HEK293T (cell line): ENCODE data around the gene NTNG2.

Experiments used
- CTCF ChIA-PET: fragments of 350-600 bp; formaldehyde crosslinking; extraction: SDS; loops from one replicate; lab custom pipeline; 2021; ENCODE audit warnings: antibody characterized with exemption, inconsistent platforms; lab: Yijun Ruan, JAX
- POLR2A ChIA-PET: fragments of 350-600 bp; formaldehyde crosslinking; extraction: SDS; loops from one replicate; lab custom pipeline; 2020; ENCODE audit warnings: antibody characterized with exemption, inconsistent platforms; lab: Yijun Ruan, JAX
- DNase-seq: peaks from one replicate; pipeline ENCODE4 v3.0.0; 2012; ENCODE audit warnings: mixed read lengths; ENCODE audit errors: extremely low spot score
- ARNT ChIP-seq: fragments of 450-650 bp; IDR thresholded peaks from 2 replicates; pipeline ENCODE4 v1.6.1; 2017; ENCODE audit warnings: mild to moderate bottlenecking
- BHLHE40 ChIP-seq: fragments of 450-650 bp; IDR thresholded peaks from 2 replicates; pipeline ENCODE4 v1.6.1; 2016; ENCODE audit warnings: mild to moderate bottlenecking, moderate library complexity, borderline replicate concordance
- CTBP1 ChIP-seq: fragments of 450-650 bp; IDR thresholded peaks from 2 replicates; pipeline ENCODE4 v1.6.1; 2016; ENCODE audit warnings: borderline replicate concordance
- ELF4 ChIP-seq: fragments of 450-650 bp; IDR thresholded peaks from 2 replicates; pipeline ENCODE4 v1.6.1; 2017; ENCODE audit warnings: antibody characterized with exemption
- FOXA1 ChIP-seq: fragments of 450-650 bp; IDR thresholded peaks from 2 replicates; pipeline ENCODE4 v1.6.1; 2016; ENCODE audit warnings: mild to moderate bottlenecking
- FOXK2 ChIP-seq: fragments of 450-650 bp; IDR thresholded peaks from 2 replicates; pipeline ENCODE4 v1.6.1; 2016; ENCODE audit warnings: mild to moderate bottlenecking
- FOXM1 ChIP-seq: fragments of 450-650 bp; IDR thresholded peaks from 2 replicates; pipeline ENCODE4 v1.6.1; 2017; ENCODE audit warnings: mild to moderate bottlenecking, borderline replicate concordance
- HDGF ChIP-seq: fragments of 450-650 bp; IDR thresholded peaks from 2 replicates; pipeline ENCODE4 v1.6.1; 2017; ENCODE audit warnings: antibody characterized with exemption, borderline replicate concordance
- L3MBTL2 ChIP-seq: fragments of 450-650 bp; conservative IDR thresholded peaks from 2 replicates; pipeline ENCODE4 v1.6.1; 2016; ENCODE audit warnings: mild to moderate bottlenecking
- LEF1 ChIP-seq: fragments of 450-650 bp; IDR thresholded peaks from 2 replicates; pipeline ENCODE4 v1.6.1; 2017; ENCODE audit warnings: mild to moderate bottlenecking, borderline replicate concordance
- NFRKB ChIP-seq: fragments of 450-650 bp; IDR thresholded peaks from 2 replicates; pipeline ENCODE4 v1.6.1; 2016; ENCODE audit warnings: mild to moderate bottlenecking, moderate library complexity
- SP1 ChIP-seq: fragments of 450-650 bp; IDR thresholded peaks from 2 replicates; pipeline ENCODE4 v1.6.1; 2017
- SUZ12 ChIP-seq: fragments of 450-650 bp; IDR thresholded peaks from 2 replicates; pipeline ENCODE4 v1.6.1; 2016; ENCODE audit warnings: mild to moderate bottlenecking
- TARDBP ChIP-seq: fragments of 450-650 bp; IDR thresholded peaks from 2 replicates; pipeline ENCODE4 v1.6.1; 2016
- ZNF384 ChIP-seq: fragments of 450-650 bp; IDR thresholded peaks from 2 replicates; pipeline ENCODE4 v1.6.1; 2016
- TF ChIP-seq, protein P1 (sequence below): fragments of 450-650 bp; IDR thresholded peaks from 2 replicates; pipeline ENCODE4 v1.6.1; 2016

NTNG2 gene

GRCh38 chr9:132249690-132250089 lies 87.8 kb downstream of the NTNG2 start:
- TF ChIP-seq SP1 (no peak), LEF1 (no peak), HDGF (no peak), ZNF384 (no peak), L3MBTL2 (no peak), ARNT (no peak), BHLHE40 (no peak), SUZ12 (no peak), NFRKB (no peak), ELF4 (no peak), FOXA1 (no peak), FOXK2 (no peak)
- TF ChIP-seq, protein P1, sequence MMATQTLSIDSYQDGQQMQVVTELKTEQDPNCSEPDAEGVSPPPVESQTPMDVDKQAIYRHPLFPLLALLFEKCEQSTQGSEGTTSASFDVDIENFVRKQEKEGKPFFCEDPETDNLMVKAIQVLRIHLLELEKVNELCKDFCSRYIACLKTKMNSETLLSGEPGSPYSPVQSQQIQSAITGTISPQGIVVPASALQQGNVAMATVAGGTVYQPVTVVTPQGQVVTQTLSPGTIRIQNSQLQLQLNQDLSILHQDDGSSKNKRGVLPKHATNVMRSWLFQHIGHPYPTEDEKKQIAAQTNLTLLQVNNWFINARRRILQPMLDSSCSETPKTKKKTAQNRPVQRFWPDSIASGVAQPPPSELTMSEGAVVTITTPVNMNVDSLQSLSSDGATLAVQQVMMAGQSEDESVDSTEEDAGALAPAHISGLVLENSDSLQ = no peak
- ChIA-PET POLR2A (no interaction called here), CTCF (no interaction called here)
- DNase-seq = no peak

GRCh38 chr9:132250324-132251262 lies 88.7 kb downstream of the NTNG2 start:
- POLR2A ChIA-PET = no interaction called here
- TF ChIP-seq L3MBTL2 = no peak
- no peak for TF ChIP-seq ZNF384
- no peak for TF ChIP-seq BHLHE40
- no peak for TF ChIP-seq FOXA1
- TF ChIP-seq, protein P1 = no peak
- TF ChIP-seq HDGF = no peak
- TF ChIP-seq ARNT = no peak
- no peak for TF ChIP-seq FOXM1
- TF ChIP-seq ELF4 = no peak
- no peak for TF ChIP-seq SUZ12
- no peak for TF ChIP-seq LEF1
- no peak for TF ChIP-seq SP1
- TF ChIP-seq TARDBP = no peak
- no peak for TF ChIP-seq FOXK2
- TF ChIP-seq NFRKB = no peak
- CTCF ChIA-PET = no interaction called here
- no peak for DNase-seq

GRCh38 chr9:132260846-132261245 lies 99.0 kb downstream of the NTNG2 start:
- DNase-seq = no peak
- POLR2A ChIA-PET = no interaction called here
- CTCF ChIA-PET = interaction anchor here (0.5 kb wide), 1 partner anchor 662 kb away, joined by 3 read pairs; no protein-coding TSS in a partner anchor
- TF ChIP-seq FOXK2 = no peak
- no peak for TF ChIP-seq FOXM1
- no peak for TF ChIP-seq BHLHE40
- TF ChIP-seq ARNT = no peak
- TF ChIP-seq CTBP1 = no peak
- TF ChIP-seq TARDBP = no peak
- no peak for TF ChIP-seq NFRKB
- no peak for TF ChIP-seq SUZ12
- TF ChIP-seq, protein P1 = no peak
- TF ChIP-seq L3MBTL2 = no peak

DNA sequence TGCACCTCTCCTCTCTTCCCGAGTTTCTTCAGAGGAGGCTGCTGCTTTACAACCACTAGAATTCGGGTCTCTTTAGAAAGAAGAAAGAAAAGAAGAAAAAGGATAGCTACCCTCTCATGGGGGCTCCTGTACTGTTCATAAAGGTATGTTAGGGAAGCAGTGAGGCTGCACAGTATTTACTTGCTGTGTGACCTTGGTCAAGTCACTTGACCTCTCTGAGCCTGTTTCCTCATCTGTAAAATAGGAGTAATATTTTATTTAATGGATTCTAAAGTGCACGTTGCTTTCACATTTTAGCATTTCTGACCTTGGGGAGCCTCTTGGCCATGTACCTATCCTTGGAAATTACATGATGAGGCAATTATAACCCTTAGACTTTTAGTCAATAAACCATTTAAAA lies 104.2 kb downstream of the NTNG2 start:
- no peak for DNase-seq
- POLR2A ChIA-PET = no interaction called here
- no peak for TF ChIP-seq BHLHE40
- TF ChIP-seq NFRKB = no peak
- no peak for TF ChIP-seq SUZ12
- no peak for TF ChIP-seq L3MBTL2
- no peak for TF ChIP-seq FOXA1
- no peak for TF ChIP-seq SP1
- no peak for TF ChIP-seq ELF4
- TF ChIP-seq HDGF = no peak
- no peak for TF ChIP-seq LEF1
- TF ChIP-seq FOXK2 = no peak
- no peak for TF ChIP-seq FOXM1
- no peak for TF ChIP-seq ARNT
- no peak for TF ChIP-seq CTBP1
- TF ChIP-seq, protein P1 = no peak
- no peak for TF ChIP-seq TARDBP
- TF ChIP-seq ZNF384 = no peak
- CTCF ChIA-PET = interaction anchor here (0.6 kb wide), 1 partner anchor 512 kb away, joined by 3 read pairs; no protein-coding TSS in a partner anchor

- TF ChIP-seq FOXK2 (no peak), LEF1 (no peak), FOXA1 (no peak), SUZ12 (no peak), SP1 (no peak), HDGF (no peak), CTBP1 (no peak)
- TF ChIP-seq, protein P1 = no peak
- CTCF ChIA-PET = interaction anchor here (1.0 to 1.1 kb wide), 2 partner anchors 10 to 31 kb away, joined by 4 to 5 read pairs; no protein-coding TSS in a partner anchor
- POLR2A ChIA-PET = no interaction called here
These were observed 105.8 kb downstream of the NTNG2 start for GRCh38 chr9:132267660-132268059.

More at GRCh38 chr9:132267660-132268059, 105.8 kb downstream of the NTNG2 start:
- no peak for DNase-seq
